Cortex of kidney (tissue), 1 donor: ENCODE measurements around the gene FATE1.
"Not testable (repeated sequence)": the region's sequence is repeated elsewhere in the genome, so short reads cannot be mapped to it uniquely, and the experiment has no call there.

Source experiments
- DNase-seq: peaks from one replicate; lab custom pipeline; 2025; lab: John Stamatoyannopoulos, UW

The FATE1 gene

GRCh38 chrX:151715752-151716151 lies at the start of gene FATE1:
TSS of gene FATE1 (plus strand) at chrX:151716035. CDS start at chrX:151716120, 85 bp downstream.
- no peak for DNase-seq

GRCh38 chrX:151675121-151675746 lies 40.6 kb upstream of the FATE1 start:
- DNase-seq = no peak

GRCh38 chrX:151676196-151676595 lies 39.6 kb upstream of the FATE1 start:
- no peak for DNase-seq

- no peak for DNase-seq
Measured at GRCh38 chrX:151679798-151680402, 35.9 kb upstream of the FATE1 start.

GRCh38 chrX:151680805-151681204 lies 35.0 kb upstream of the FATE1 start:
- no peak for DNase-seq

GRCh38 chrX:151687635-151688034 lies 28.2 kb upstream of the FATE1 start:
- no peak for DNase-seq

GRCh38 chrX:151688695-151689094 lies 27.1 kb upstream of the FATE1 start:
- DNase-seq = no peak

- no peak for DNase-seq
Measured at GRCh38 chrX:151692825-151693224, 23.0 kb upstream of the FATE1 start.

- DNase-seq = no peak
Measured at GRCh38 chrX:151694121-151694520, 21.7 kb upstream of the FATE1 start.

DNA sequence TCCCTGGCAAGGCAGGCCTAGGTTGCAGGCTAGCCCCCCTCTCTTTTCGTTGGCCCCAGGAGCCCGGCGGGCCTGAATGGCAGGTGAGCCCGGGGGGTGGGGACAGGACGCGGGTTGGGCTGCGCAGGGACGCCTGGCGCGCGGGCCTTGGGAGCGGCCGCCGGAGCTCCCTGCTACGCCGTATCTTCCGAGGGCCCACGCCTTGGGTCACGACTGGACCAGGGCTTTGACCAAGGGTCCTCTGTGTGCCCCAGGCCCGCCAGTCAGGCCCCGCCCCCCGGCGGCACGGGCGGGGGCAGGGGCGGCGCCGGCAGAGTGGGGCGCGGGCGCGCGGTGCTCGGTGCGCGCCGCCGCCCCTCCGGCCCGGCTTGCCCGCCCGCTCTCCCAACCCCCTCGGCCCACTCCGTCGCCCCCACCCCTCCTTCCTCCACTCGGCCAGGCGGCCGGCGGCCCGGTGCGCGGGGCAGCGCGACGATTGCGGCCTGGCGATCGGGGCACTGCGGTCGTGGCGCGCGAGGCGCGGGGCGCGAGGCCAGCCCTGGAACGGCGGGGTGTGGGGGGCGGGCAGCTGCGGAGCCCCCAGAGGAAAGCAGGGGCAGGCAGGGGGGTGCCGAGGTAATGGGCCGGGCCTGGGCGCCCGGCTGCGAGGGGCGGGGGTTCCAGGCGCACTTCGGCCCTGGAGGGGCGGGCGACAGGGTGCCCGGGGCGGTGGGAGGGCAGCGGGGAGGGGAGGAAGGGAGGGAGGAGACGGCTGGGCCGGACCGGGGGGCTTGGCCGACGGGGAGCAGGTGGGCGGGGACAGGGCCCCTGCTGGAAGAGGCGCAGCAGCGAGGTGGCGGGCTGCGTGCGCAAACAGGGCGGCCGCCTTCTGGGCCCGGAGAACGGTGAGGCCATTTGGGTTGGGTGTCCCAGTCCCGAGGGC lies 20.9 kb upstream of the FATE1 start, which contains the start of gene PRRG3:
PRRG3 (plus strand) TSS at position 798 of the 922 bp plus-strand sequence. CDS start 3,357 bp downstream, outside the sequence.
- no peak for DNase-seq

DNA sequence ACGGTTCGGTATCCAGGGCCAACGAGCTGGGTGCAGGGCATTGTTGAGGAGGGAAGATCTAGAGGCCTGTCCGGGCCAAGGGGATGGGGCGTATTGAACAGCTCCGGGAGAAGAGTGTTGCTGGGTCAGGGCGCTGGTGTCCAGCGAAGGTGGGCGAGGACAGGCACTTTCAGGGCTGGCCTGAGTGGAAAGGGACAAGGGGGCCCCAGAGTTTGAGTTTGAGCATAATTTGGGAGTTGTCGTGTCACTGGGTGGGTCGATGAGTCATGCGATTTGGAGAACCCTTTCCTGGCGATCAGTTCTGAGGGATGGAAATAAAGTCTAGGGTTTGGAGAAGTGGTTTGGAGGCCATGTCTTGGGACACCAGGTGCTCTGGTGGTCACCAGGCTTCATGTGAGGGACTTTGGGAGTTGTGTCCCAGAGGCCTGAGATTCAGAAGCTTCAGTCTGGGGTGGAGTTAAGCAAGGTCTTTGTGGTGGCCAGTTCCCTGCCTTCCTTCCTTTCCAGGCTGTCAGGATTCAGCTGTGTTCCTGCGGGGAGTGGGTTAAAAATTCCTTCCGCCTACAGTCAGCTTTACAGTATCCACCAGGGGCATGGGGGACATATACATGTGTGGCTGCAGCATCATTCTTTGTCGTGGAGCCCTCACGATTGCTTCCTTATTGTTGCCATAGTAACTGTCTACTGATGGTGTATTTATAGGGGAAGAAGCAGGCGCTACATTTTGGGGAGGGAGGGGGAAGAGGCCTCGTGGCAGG lies 20.1 kb upstream of the FATE1 start:
- DNase-seq = no peak

- DNase-seq = not testable (repeated sequence)
Measured at GRCh38 chrX:151697082-151697481, 18.8 kb upstream of the FATE1 start.

GRCh38 chrX:151697522-151697921 lies 18.3 kb upstream of the FATE1 start:
- no peak for DNase-seq

DNA sequence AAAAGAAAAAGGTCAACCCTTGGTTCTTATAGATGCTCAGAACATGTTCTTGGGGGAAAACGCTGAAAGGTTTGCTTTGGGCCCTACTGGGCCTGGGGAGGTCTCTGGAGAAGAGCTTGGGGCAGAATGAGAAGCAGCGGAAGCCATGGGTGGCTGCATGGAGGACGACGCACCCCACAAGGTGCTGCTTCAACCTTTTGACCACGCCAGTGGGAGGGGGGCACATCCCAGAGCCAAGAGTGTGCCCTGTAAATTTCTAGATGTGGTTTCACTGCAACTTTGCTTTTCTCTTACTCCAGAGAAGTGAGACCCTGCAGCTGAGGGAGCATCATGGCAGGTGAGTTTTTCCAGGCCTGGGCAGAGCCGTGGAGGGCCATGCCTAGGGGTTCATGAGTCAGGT lies 17.4 kb upstream of the FATE1 start:
- no peak for DNase-seq

DNA sequence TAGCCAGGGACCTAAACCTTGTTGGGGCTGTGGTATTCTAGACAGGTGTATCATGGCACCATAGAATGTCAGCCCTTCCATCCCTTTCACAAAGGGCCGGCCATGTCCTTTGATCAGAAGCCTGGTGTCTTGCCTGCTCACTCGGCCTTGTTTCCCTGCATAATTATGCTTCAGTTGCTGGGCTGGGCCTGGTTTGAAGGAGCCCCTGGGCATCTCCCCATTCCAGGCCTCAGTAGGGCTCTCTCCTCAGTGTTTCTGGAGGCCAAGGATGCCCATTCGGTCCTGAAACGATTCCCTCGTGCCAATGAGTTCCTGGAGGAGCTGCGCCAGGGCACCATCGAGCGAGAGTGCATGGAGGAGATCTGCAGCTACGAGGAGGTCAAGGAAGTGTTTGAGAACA lies 16.1 kb upstream of the FATE1 start:
- DNase-seq = no peak

DNA sequence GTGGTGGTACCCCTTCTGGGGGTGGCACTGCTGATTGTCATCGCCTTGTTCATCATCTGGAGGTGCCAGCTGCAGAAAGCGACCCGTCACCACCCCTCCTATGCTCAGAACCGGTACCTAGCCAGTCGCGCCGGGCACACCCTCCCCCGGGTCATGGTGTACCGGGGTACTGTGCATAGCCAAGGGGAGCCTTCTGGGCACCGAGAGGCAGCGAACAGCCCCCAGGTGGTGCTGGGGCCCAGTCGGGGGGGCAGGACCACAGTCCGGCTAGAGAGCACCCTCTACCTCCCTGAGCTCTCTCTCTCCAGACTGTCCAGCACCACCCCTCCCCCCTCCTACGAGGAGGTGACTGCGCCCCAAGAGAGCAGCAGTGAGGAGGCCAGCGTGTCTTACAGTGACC lies 15.3 kb upstream of the FATE1 start:
- DNase-seq = no peak

- DNase-seq = no peak
Measured at GRCh38 chrX:151701071-151701470, 14.8 kb upstream of the FATE1 start.

GRCh38 chrX:151701531-151701930 lies 14.3 kb upstream of the FATE1 start:
- DNase-seq = no peak

DNA sequence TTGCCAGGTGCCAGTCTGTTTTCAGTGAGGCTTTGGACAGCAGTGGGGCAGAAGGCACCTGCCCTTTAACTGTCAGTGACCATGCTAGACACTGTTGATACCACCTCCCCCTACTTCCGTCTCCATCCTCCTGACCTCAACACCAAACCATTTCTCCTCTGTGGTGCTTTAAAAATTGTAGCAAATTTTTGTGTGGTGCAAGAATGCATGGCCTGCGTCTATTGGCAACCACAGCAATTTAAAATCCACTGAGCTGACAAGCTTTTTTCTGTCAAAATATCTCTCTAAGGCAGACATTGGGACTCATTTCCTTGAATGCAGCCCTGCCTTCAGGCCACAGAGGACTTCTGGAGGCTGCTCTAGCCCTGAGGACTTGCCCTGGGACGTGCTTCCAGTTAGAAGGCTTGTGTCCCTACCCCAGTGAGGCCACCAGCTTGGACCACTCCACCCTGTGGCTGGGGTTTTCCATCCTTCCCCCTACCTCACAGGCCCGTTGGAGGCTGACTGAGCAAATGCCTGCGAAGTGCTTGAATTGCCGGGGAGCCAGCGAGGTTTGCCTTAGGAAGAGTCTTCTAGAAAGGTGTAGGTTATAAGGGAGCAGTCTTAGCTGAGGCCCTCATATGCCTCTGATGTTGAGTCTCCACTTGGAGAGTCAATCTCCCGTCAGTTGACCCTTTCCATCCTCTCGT lies 13.7 kb upstream of the FATE1 start:
- DNase-seq = no peak

DNA sequence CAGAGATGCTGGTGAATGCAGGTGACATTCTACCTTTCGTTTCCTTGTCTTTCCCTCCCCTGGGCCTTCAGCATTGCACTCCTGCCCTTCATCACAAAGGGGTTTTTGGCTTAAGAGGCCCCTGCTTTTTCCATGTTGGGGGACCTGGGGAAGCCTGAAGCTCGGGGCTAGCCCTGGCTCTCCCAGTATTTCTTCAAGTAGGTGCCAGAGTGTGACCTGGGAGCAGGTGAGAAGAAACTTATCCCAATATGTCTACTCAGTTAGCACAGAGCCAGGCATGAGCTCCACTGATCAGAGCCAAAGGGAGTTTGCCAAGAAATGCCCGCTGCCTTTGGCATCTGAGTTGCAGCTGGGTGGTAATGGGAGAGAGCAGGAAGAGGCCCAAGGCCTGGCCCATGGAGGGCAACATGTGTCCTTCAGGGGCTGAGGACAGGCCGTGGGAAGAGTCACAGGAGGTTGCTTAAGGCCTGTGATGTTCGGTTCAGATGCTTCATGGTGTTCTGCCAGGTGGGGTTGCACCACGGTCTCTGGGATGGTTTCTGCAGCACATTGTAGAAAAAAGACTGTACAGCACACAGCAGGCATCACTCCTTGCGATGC lies 13.0 kb upstream of the FATE1 start:
- DNase-seq = no peak

GRCh38 chrX:151703487-151703886 lies 12.3 kb upstream of the FATE1 start:
- DNase-seq = no peak
